ENCODE data around the gene C16orf89.

The C16orf89 gene

GRCh38 chr16:5003828-5004227 is 61.9 kb downstream of the C16orf89 start:
- no peak for DNase-seq (ENCODE audit: low spot score)

DNA sequence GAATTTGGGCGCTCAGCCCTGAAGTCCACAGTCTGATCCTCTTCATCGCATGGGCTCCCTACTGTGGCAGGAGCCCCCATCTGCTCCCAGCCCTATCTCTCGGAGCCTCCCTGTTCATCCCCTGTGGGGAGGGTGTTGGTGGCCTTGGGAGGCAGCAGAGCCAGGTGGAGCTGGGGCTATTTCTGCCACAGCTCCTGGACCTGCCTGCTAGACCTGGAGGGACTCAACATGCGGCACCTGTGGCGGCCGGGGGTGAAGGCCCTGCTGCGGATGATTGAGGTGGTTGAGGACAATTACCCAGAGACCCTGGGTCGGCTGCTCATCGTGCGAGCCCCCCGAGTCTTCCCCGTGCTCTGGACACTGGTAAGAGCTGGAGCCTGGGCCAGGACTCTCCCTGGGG is 62.5 kb downstream of the C16orf89 start:
- DNase-seq (ENCODE audit: low spot score): no peak

GRCh38 chr16:5002699-5003143 is 63.0 kb downstream of the C16orf89 start:
- no peak for DNase-seq (ENCODE audit: low spot score)

- DNase-seq (ENCODE audit: low spot score): no peak
Observed at GRCh38 chr16:5001986-5002385, 63.8 kb downstream of the C16orf89 start.

DNA sequence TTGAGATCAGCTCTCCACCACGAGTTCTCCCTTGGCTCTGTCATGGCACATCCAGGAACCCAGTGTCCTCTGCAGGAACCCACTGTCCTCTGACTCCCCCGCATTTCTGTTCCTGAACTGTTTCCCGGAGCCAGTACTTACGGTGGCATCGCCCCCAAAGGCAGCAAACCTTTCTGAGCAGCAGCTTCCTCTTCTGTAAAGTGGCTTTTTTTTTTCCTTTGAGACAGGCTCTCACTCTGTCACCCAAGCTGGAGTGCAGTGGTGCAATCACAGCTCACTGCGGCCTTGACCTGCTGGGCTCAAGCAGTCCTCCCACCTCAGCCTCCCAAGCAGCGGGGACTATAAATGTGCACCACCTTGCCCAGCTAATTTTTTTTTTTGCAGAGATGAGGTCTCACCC is 64.2 kb downstream of the C16orf89 start:
- no peak for DNase-seq (ENCODE audit: low spot score)

GRCh38 chr16:5000573-5001001 is 65.2 kb downstream of the C16orf89 start:
- no peak for DNase-seq (ENCODE audit: low spot score)

- no peak for DNase-seq (ENCODE audit: low spot score)
Observed at GRCh38 chr16:4994719-4995434, 70.9 kb downstream of the C16orf89 start.
